ENCODE data around the gene S100A10.
A peak's percentile ranks its signal among the peaks of the same experiment; 100 is the strongest.

S100A10 gene

DNA sequence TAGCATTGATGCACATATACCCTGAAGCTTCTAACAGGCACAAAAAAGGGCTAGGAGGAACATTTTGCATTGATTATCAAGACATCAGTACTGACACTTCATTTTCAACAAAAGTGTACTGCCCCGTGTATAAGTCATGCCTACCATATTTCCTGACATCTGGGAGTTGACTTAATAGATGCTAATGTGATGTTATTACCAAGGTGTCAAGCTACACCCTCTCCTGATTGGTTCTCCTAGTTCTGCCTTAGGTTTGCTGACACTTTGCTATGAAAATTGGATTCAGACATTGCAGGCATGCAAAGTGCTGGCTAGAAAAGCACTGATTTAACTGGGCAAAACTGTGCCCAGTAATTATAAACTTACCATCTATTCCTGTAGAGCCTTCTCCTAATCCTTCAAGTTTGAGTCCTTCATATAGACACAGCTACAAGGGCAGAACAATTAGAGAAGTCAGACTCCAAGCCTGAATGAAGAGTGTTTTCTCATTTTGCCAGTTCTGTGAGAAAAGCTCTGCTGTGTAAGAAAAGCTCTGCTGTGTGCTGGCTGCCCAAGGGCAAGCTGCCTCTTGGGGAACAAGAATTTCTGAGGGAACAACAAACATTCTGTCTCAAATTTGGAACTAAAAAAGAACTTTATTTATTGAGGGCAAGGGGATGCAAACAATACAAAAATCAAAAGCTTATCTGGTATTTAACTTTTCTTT, 11.2 kb downstream of the S100A10 start:
- no peak for TF ChIP-seq GLIS3 (CRISPR knock-in tag; IDR thresholded peaks at IDR 0.05)
- TF ChIP-seq ZNF70 (CRISPR knock-in tag; IDR thresholded peaks at IDR 0.05) = no peak
- no peak for ATAC-seq

DNA sequence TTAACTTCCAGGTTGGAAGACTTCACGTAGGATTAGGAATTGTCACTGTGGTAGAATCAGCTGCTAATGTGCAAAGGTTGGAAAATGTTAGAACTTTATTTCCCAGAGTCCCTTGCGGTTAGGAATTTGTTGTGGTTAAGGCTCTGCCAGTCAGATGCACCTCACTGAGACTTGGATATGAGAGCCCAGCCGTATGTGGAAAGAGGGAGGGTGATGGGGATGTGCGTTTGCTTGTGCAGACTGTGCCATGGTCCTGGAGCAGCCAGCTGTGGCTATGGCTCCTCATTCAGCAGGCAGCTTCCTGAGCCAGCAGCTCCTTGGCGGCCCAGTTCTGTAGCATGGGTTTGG, 12.5 kb downstream of the S100A10 start:
- peak; percentile 57 for ATAC-seq
- TF ChIP-seq, protein P1, sequence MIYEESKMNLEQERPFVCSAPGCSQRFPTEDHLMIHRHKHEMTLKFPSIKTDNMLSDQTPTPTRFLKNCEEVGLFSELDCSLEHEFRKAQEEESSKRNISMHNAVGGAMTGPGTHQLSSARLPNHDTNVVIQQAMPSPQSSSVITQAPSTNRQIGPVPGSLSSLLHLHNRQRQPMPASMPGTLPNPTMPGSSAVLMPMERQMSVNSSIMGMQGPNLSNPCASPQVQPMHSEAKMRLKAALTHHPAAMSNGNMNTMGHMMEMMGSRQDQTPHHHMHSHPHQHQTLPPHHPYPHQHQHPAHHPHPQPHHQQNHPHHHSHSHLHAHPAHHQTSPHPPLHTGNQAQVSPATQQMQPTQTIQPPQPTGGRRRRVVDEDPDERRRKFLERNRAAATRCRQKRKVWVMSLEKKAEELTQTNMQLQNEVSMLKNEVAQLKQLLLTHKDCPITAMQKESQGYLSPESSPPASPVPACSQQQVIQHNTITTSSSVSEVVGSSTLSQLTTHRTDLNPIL (CRISPR knock-in tag; IDR thresholded peaks at IDR 0.05; ENCODE audit: low read depth) = no peak
- TF ChIP-seq, protein P2, sequence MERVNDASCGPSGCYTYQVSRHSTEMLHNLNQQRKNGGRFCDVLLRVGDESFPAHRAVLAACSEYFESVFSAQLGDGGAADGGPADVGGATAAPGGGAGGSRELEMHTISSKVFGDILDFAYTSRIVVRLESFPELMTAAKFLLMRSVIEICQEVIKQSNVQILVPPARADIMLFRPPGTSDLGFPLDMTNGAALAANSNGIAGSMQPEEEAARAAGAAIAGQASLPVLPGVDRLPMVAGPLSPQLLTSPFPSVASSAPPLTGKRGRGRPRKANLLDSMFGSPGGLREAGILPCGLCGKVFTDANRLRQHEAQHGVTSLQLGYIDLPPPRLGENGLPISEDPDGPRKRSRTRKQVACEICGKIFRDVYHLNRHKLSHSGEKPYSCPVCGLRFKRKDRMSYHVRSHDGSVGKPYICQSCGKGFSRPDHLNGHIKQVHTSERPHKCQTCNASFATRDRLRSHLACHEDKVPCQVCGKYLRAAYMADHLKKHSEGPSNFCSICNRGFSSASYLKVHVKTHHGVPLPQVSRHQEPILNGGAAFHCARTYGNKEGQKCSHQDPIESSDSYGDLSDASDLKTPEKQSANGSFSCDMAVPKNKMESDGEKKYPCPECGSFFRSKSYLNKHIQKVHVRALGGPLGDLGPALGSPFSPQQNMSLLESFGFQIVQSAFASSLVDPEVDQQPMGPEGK (CRISPR knock-in tag; IDR thresholded peaks at IDR 0.05; ENCODE audit: borderline replicate concordance) = no peak
- TF ChIP-seq OSR1 (CRISPR knock-in tag; IDR thresholded peaks at IDR 0.05) (no peak), ZFP30 (CRISPR knock-in tag; IDR thresholded peaks at IDR 0.05) (no peak), RARB (CRISPR knock-in tag; IDR thresholded peaks at IDR 0.05) (no peak), ZC3H10 (CRISPR knock-in tag; IDR thresholded peaks at IDR 0.05) (no peak), TCF4 (CRISPR knock-in tag; IDR thresholded peaks at IDR 0.05; ENCODE audit: borderline replicate concordance) (no peak), ARNTL (CRISPR knock-in tag; IDR thresholded peaks at IDR 0.05; ENCODE audit: borderline replicate concordance, low read depth) (no peak), ESRRG (CRISPR knock-in tag; IDR thresholded peaks at IDR 0.05) (no peak), SNAI2 (CRISPR knock-in tag; IDR thresholded peaks at IDR 0.05) (no peak), ISL1 (CRISPR knock-in tag; IDR thresholded peaks at IDR 0.05) (no peak), ZFP3 (CRISPR knock-in tag; IDR thresholded peaks at IDR 0.05) (no peak), TOX (CRISPR knock-in tag; IDR thresholded peaks at IDR 0.05; ENCODE audit: borderline replicate concordance) (no peak), CSDC2 (CRISPR knock-in tag; IDR thresholded peaks at IDR 0.05) (no peak), ZNF8 (CRISPR knock-in tag; IDR thresholded peaks at IDR 0.05) (no peak), ZNF70 (CRISPR knock-in tag; IDR thresholded peaks at IDR 0.05) (no peak)
- TF ChIP-seq, protein P3, sequence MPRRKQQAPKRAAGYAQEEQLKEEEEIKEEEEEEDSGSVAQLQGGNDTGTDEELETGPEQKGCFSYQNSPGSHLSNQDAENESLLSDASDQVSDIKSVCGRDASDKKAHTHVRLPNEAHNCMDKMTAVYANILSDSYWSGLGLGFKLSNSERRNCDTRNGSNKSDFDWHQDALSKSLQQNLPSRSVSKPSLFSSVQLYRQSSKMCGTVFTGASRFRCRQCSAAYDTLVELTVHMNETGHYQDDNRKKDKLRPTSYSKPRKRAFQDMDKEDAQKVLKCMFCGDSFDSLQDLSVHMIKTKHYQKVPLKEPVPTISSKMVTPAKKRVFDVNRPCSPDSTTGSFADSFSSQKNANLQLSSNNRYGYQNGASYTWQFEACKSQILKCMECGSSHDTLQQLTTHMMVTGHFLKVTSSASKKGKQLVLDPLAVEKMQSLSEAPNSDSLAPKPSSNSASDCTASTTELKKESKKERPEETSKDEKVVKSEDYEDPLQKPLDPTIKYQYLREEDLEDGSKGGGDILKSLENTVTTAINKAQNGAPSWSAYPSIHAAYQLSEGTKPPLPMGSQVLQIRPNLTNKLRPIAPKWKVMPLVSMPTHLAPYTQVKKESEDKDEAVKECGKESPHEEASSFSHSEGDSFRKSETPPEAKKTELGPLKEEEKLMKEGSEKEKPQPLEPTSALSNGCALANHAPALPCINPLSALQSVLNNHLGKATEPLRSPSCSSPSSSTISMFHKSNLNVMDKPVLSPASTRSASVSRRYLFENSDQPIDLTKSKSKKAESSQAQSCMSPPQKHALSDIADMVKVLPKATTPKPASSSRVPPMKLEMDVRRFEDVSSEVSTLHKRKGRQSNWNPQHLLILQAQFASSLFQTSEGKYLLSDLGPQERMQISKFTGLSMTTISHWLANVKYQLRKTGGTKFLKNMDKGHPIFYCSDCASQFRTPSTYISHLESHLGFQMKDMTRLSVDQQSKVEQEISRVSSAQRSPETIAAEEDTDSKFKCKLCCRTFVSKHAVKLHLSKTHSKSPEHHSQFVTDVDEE (CRISPR knock-in tag; IDR thresholded peaks at IDR 0.05) = no peak
- TF ChIP-seq, protein P4, sequence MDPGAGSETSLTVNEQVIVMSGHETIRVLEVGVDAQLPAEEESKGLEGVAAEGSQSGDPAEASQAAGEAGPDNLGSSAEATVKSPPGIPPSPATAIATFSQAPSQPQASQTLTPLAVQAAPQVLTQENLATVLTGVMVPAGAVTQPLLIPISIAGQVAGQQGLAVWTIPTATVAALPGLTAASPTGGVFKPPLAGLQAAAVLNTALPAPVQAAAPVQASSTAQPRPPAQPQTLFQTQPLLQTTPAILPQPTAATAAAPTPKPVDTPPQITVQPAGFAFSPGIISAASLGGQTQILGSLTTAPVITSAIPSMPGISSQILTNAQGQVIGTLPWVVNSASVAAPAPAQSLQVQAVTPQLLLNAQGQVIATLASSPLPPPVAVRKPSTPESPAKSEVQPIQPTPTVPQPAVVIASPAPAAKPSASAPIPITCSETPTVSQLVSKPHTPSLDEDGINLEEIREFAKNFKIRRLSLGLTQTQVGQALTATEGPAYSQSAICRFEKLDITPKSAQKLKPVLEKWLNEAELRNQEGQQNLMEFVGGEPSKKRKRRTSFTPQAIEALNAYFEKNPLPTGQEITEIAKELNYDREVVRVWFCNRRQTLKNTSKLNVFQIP (CRISPR knock-in tag; IDR thresholded peaks at IDR 0.05; ENCODE audit: borderline replicate concordance, low read depth) = no peak
- TF ChIP-seq, protein P5, sequence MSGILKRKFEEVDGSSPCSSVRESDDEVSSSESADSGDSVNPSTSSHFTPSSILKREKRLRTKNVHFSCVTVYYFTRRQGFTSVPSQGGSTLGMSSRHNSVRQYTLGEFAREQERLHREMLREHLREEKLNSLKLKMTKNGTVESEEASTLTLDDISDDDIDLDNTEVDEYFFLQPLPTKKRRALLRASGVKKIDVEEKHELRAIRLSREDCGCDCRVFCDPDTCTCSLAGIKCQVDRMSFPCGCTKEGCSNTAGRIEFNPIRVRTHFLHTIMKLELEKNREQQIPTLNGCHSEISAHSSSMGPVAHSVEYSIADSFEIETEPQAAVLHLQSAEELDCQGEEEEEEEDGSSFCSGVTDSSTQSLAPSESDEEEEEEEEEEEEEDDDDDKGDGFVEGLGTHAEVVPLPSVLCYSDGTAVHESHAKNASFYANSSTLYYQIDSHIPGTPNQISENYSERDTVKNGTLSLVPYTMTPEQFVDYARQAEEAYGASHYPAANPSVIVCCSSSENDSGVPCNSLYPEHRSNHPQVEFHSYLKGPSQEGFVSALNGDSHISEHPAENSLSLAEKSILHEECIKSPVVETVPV (CRISPR knock-in tag; IDR thresholded peaks at IDR 0.05) = no peak

DNA sequence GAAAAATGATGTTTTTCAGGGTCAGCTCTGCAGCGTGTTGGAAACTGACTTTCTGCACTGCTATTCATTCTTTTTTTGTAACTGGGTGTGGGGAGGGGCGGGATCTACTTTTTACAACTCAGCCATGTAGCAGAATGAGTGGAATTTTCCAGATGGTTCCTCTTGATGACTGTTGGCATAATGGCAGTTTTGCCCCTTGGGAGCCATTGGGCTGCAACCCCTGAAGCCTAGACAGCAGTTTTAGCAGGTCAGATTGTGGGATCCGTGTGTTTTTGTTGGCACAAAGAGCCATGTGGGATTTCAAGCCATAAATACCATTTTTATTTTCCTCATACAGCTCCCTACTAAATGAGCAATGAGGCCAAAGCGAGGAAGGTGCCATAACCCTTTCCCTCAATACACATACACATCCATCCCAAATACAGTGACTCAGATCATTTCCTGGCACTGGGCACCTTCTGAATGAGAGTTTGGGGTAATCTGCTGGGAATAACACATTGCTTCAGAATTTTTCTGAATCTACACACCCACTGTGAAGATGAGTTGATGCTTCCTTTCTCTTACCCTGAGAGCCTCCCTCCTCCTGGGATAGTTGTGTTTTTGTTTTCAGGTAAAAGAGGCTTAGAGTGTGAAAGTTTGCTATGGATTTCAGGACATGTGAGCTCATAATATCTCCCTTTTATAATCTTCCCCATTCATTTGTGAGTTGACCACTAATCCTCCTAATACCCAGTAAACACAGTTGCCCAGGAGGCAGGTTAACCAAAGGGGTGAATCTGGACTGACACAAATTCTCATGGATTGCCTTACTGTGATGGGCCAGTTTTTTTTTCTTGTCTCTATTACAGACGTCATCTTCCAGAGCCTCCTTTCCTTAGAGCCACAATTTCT, 13.1 kb downstream of the S100A10 start:
- TF ChIP-seq ZNF8 (CRISPR knock-in tag; IDR thresholded peaks at IDR 0.05) = no peak
- no peak for TF ChIP-seq TOX (CRISPR knock-in tag; IDR thresholded peaks at IDR 0.05; ENCODE audit: borderline replicate concordance)
- TF ChIP-seq ARNTL (CRISPR knock-in tag; IDR thresholded peaks at IDR 0.05; ENCODE audit: borderline replicate concordance, low read depth) = no peak
- TF ChIP-seq TCF4 (CRISPR knock-in tag; IDR thresholded peaks at IDR 0.05; ENCODE audit: borderline replicate concordance) = no peak
- TF ChIP-seq, protein P1 (CRISPR knock-in tag; IDR thresholded peaks at IDR 0.05; ENCODE audit: low read depth) = no peak
- no peak for TF ChIP-seq ZFP3 (CRISPR knock-in tag; IDR thresholded peaks at IDR 0.05)
- no peak for TF ChIP-seq ISL1 (CRISPR knock-in tag; IDR thresholded peaks at IDR 0.05)
- no peak for TF ChIP-seq OSR1 (CRISPR knock-in tag; IDR thresholded peaks at IDR 0.05)
- TF ChIP-seq ZFP30 (CRISPR knock-in tag; IDR thresholded peaks at IDR 0.05) = no peak
- no peak for TF ChIP-seq SNAI2 (CRISPR knock-in tag; IDR thresholded peaks at IDR 0.05)
- no peak for TF ChIP-seq ZC3H10 (CRISPR knock-in tag; IDR thresholded peaks at IDR 0.05)
- TF ChIP-seq, protein P2 (CRISPR knock-in tag; IDR thresholded peaks at IDR 0.05; ENCODE audit: borderline replicate concordance) = no peak
- ATAC-seq = peak; percentile 16; the same call in 2 of the 3 replicates
